ENCODE measurements around the gene FAAP100.

DNA sequence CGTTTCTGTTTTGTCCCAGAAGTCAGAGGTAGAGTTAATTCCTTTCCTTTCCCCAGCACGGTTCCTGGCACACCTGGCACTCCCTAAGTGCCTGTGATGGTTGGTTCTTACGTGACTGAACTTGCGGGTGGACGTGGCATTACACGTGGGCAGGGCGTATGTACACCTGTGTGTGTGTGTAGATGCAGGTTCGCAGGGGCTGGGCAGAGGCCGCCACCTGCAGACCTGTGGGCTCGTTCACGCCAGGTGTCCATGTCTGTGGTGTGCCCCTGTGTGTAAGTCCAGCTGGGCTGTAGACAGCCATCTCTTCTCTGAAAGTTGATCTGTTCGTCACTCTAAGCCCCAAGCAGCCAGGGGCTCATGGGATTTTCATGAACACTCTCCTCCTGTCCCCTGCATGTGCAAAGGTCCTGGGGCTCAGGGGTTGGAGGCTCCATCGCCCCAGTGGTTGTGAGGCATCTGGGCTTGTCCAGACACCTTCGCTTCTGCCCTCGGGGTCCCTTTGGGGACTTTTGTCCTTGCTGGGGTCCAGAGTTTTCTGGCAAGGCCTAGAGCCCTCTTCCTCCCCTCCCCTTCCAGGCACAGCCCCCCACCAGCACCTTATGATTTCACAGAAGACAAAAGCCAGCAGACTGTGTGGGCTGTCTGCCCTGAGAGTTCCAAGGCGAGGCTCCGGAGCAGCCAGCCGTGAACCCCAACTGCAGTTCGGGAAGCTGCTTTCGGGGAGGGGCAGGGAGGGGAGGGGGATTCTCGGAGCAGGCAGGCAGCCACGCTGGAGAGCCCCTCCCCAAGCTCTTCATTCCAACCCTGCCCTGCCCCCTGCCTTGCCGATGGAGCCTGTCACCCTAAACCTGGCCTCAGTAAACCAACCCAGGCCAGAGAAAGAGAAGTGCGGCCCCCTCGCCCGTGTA is 29.4 kb downstream of the FAAP100 start:
- no peak for TF ChIP-seq CTCF (IDR thresholded peaks at IDR 0.05)
- TF ChIP-seq POLR2A (IDR thresholded peaks at IDR 0.05) = no peak
